Smooth muscle cell (in vitro differentiated cells): ENCODE results near the gene CTCF. TPM values are rescaled to one million over a fixed set of nuclear protein-coding genes. Genes with fewer than 3 reads are reported as not detected.

Experiments
- DNase-seq: peaks from one replicate; lab custom pipeline; 2025; ENCODE audit not compliant: unreplicated experiment; lab: John Stamatoyannopoulos, UW
- H2AFZ ChIP-seq: fragments of 200-600 bp; sonication (generic); 2 replicates; pipeline ENCODE4 v1.6.0; 2016; ENCODE audit warnings: antibody characterized with exemption, low read depth, mild to moderate bottlenecking
- H3F3A ChIP-seq: fragments of 200-600 bp; sonication (generic); 2 replicates; pipeline ENCODE4 v1.6.0; 2017; ENCODE audit warnings: antibody characterized with exemption, low read depth
- H3K27ac ChIP-seq: fragments of 200-600 bp; sonication (generic); 2 replicates; pipeline ENCODE4 v1.5.1; 2016; ENCODE audit warnings: low read depth, mild to moderate bottlenecking
- H3K27me3 ChIP-seq: fragments of 200-600 bp; sonication (generic); 2 replicates; pipeline ENCODE4 v1.6.1; 2016; ENCODE audit warnings: low read depth, mild to moderate bottlenecking
- H3K36me3 ChIP-seq: fragments of 200-600 bp; sonication (generic); 2 replicates; pipeline ENCODE4 v1.5.1; 2016; ENCODE audit warnings: low read depth
- H3K4me1 ChIP-seq: fragments of 200-600 bp; sonication (generic); 2 replicates; pipeline ENCODE4 v1.5.1; 2016; ENCODE audit warnings: low read depth
- H3K4me2 ChIP-seq: fragments of 200-600 bp; sonication (generic); 2 replicates; pipeline ENCODE4 v1.6.0; 2016; ENCODE audit warnings: mild to moderate bottlenecking
- H3K4me3 ChIP-seq: fragments of 200-600 bp; sonication (generic); 2 replicates; pipeline ENCODE4 v1.5.1; 2016; ENCODE audit warnings: mild to moderate bottlenecking
- H3K79me2 ChIP-seq: fragments of 200-600 bp; sonication (generic); 2 replicates; pipeline ENCODE4 v1.6.0; 2016; ENCODE audit warnings: low read depth, mild to moderate bottlenecking
- H3K9ac ChIP-seq: fragments of 200-600 bp; sonication (generic); 2 replicates; pipeline ENCODE4 v1.6.0; 2016; ENCODE audit warnings: low read depth
- H3K9me3 ChIP-seq: fragments of 200-600 bp; sonication (generic); replicated peaks from 2 replicates; pipeline ENCODE4 v1.5.1; 2016; ENCODE audit warnings: low read depth
- H4K20me1 ChIP-seq: fragments of 200-600 bp; sonication (generic); 2 replicates; pipeline ENCODE4 v1.6.0; 2016; ENCODE audit warnings: low read depth
- CTCF ChIP-seq: fragments of 200-600 bp; sonication (generic); IDR thresholded peaks from 2 replicates; pipeline ENCODE4 v1.5.1; 2017; ENCODE audit warnings: borderline replicate concordance, mild to moderate bottlenecking, antibody characterized with exemption; ENCODE audit not compliant: insufficient read depth, poor library complexity, severe bottlenecking
- WGBS: methylation state at CpG from one replicate; pipeline ENCODE4 v1.1.7; 2016; ENCODE audit warnings: low lambda C conversion rate; 5-methylcytosine and 5-hydroxymethylcytosine counted together
- polyA plus RNA-seq: library from polyadenylated mRNA; unstranded; fragments of >200 nt; fragmentation: Nextera tagmentation; extraction: Ambion mirVana; gene quantifications from 2 replicates; pipeline ENCODE4 v1.2.1, GENCODE V29; 2016
- total RNA-seq: library from RNA; depleted of rRNA; stranded (reverse); fragments of >200 nt; gene quantifications from 2 replicates; pipeline ENCODE4 v1.2.3, GENCODE V29; 2014

The CTCF gene
- total and polyA plus RNA-seq, 2 experiments from 2014 or later: 28.4 to 32.4 TPM

- no peaks in the 10 kb centered on the region for H3K36me3 ChIP-seq
- peak overlapping the region; percentile 79 for H2AFZ ChIP-seq
Measured at GRCh38 chr16:67528870-67529581, 33.3 kb upstream of the CTCF start.

GRCh38 chr16:67529582-67530012 lies 32.7 kb upstream of the CTCF start:
- peaks cover 15% of the 10 kb centered on the region for H3K4me1 ChIP-seq
- H3F3A ChIP-seq: peaks cover 17% of the 10 kb centered on the region
- peaks cover 44% of the 10 kb centered on the region for H4K20me1 ChIP-seq
- H2AFZ ChIP-seq: peak overlapping the region; percentile 79
- peak overlapping the region; percentile 87 for H3K27ac ChIP-seq
- H3K36me3 ChIP-seq: no peaks in the 10 kb centered on the region
- H3K9me3 ChIP-seq: no peaks in the 10 kb centered on the region
- H3K4me3 ChIP-seq: peak overlapping the region; percentile 92
- DNase-seq: no peak
- peak overlapping the region; percentile 95 for H3K9ac ChIP-seq
- H3K27me3 ChIP-seq: no peaks in the 10 kb centered on the region
- no peak for TF ChIP-seq CTCF
- 8% methylated on average over 16 of the region's 16 CpGs for WGBS
- H3K4me2 ChIP-seq: peak overlapping the region; percentile 100
- peaks cover 37% of the 10 kb centered on the region for H3K79me2 ChIP-seq

More at GRCh38 chr16:67528870-67529581, 33.3 kb upstream of the CTCF start:
- H3F3A ChIP-seq: peaks cover 17% of the 10 kb centered on the region
- TF ChIP-seq CTCF: no peak
- peaks cover 37% of the 10 kb centered on the region for H3K79me2 ChIP-seq
- no peaks in the 10 kb centered on the region for H3K9me3 ChIP-seq
- H4K20me1 ChIP-seq: peaks cover 38% of the 10 kb centered on the region
- WGBS: 1% methylated on average over 28 of the region's 65 CpGs
- H3K4me3 ChIP-seq: peak overlapping the region; percentile 92
- peak overlapping the region; percentile 95 for H3K9ac ChIP-seq
- H3K4me2 ChIP-seq: peak overlapping the region; percentile 100
- DNase-seq: peak; percentile 44
- peaks cover 15% of the 10 kb centered on the region for H3K4me1 ChIP-seq
- H3K27ac ChIP-seq: peak overlapping the region; percentile 87
- no peaks in the 10 kb centered on the region for H3K27me3 ChIP-seq

DNA sequence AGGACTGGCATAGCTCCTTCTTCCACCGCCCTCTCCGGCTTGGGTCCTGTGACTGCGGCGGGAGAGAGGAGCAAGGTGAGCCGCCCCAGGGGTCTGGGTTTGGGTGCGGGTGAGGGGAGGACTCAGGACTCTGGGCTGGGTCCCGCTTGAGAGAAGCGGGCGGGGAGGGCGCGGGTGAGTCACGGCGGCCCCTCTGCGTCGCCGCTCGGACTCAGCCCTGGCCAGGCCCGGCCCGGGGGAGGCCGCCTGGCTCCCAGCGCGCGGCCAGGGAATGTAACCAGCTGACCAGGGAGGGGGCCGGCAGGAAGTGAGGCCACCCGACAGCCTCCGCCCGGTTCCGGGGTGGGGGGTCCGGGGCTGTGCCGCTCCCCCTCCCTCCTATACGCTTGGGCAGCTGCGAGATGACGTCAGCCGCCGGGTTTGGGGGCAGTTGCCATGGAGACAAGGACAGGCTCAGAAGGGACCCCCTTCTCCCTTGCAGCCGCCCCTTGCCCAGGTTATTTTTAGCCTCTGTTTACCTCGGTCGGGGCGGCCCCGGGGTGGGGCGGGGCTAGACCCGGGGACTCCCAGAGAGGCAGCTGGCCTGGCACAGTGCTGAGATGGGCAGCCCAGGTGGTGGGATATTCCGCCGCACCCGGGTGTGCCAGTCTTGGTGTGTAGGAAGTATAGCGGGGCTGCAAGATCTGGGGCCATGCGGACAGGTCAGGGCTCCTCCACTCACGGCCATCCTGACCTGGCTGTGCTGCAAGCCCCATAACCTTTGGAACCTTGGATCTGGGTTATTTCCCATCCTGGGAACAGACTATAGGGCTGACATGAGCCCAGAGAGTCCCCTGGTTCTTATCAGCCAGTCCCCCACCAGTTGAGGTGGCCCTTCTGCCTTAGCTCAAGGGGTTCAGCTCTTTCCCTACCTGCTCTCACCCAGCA lies 32.0 kb upstream of the CTCF start:
- peak overlapping the region; percentile 100 for H3K4me2 ChIP-seq
- DNase-seq: peak; percentile 40
- H3K27me3 ChIP-seq: no peaks in the 10 kb centered on the region
- TF ChIP-seq CTCF: no peak
- peaks cover 51% of the 10 kb centered on the region for H4K20me1 ChIP-seq
- H3K4me3 ChIP-seq: peak overlapping the region; percentile 92
- H2AFZ ChIP-seq: peak overlapping the region; percentile 79
- H3K36me3 ChIP-seq: no peaks in the 10 kb centered on the region
- no peaks in the 10 kb centered on the region for H3K9me3 ChIP-seq
- WGBS: 14% methylated on average over 24 of the region's 48 CpGs
- H3F3A ChIP-seq: peaks cover 17% of the 10 kb centered on the region
- H3K4me1 ChIP-seq: peaks cover 15% of the 10 kb centered on the region
- peak overlapping the region; percentile 95 for H3K9ac ChIP-seq
- H3K27ac ChIP-seq: peak overlapping the region; percentile 87
- peaks cover 37% of the 10 kb centered on the region for H3K79me2 ChIP-seq
